ENCODE results near the gene FAM167B. TPM values are rescaled to one million over a fixed set of nuclear protein-coding genes. Genes with fewer than 3 reads are reported as not detected.
"Not testable (repeated sequence)": the region's sequence is repeated elsewhere in the genome, so short reads cannot be mapped to it uniquely, and the experiment has no call there.

The FAM167B gene
- total RNA-seq, 2 donors from 2014 or later, result 4.9 TPM; not detected in 1

GRCh38 chr1:32255072-32256071, 8.3 kb downstream of the FAM167B start:
- H3K27me3 ChIP-seq, result no peaks in the 10 kb centered on the region
- DNase-seq, result no peak
- H3K4me1 ChIP-seq, result peaks cover 4% of the 10 kb centered on the region
- TF ChIP-seq, protein P1, sequence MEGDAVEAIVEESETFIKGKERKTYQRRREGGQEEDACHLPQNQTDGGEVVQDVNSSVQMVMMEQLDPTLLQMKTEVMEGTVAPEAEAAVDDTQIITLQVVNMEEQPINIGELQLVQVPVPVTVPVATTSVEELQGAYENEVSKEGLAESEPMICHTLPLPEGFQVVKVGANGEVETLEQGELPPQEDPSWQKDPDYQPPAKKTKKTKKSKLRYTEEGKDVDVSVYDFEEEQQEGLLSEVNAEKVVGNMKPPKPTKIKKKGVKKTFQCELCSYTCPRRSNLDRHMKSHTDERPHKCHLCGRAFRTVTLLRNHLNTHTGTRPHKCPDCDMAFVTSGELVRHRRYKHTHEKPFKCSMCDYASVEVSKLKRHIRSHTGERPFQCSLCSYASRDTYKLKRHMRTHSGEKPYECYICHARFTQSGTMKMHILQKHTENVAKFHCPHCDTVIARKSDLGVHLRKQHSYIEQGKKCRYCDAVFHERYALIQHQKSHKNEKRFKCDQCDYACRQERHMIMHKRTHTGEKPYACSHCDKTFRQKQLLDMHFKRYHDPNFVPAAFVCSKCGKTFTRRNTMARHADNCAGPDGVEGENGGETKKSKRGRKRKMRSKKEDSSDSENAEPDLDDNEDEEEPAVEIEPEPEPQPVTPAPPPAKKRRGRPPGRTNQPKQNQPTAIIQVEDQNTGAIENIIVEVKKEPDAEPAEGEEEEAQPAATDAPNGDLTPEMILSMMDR (IDR thresholded peaks at IDR 0.05), result no peak
- intact Hi-C loops (cut with DNase I), result no loop called here
- H3K9me3 ChIP-seq, result no peaks in the 10 kb centered on the region
- ATAC-seq, result no peak
- WGBS, 2 donors, result 49 to 62% methylated on average over 10 of the region's 10 CpGs
- H3K27ac ChIP-seq, result no peak overlapping the region
- H3K36me3 ChIP-seq (replicated peaks in 1 of 2; ENCODE audit: insufficient read depth in 1 of 2, low read depth in 2 of 2), result no peaks in the 10 kb centered on the region
- H3K4me3 ChIP-seq, result no peak overlapping the region

DNA sequence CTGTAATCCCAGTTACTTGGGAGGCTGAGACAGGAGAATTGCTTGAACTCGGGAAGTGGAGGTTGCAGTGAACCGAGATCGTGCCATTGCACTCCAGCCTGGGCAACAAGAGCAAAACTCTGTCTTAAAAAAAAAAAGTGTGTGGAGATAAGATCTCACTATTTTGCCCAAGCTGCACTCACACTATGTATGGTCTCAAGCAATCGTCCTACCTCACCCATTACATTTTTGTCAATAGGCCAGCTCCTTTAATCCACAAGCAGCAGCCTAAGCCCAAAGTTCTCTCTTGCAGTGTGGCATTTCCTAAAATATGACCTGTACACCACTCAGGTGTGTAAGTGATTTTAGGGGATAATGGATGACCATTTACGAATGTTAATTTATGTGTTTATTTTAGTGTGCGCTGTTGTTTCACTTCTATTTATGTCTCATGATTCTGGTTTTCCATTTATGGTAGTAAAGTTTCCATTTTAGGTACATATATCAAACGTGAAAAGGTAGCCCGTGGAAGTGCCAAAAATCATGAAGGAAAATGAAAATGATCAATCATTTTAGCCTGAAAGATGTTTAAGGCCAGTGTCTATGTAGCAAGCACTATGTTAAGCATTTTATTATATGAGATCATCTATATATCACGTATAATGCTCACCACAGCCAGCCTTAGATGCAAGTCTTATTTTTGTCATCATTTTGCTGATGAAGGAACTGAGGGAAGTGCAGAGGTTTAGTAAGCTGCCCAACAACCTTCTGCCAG, 9.6 kb downstream of the FAM167B start:
- no peaks in the 10 kb centered on the region for H3K27me3 ChIP-seq
- no peak overlapping the region for H3K27ac ChIP-seq
- H3K9me3 ChIP-seq, result no peaks in the 10 kb centered on the region
- WGBS, 2 donors, result 74 to 75% methylated on average over 9 of the region's 9 CpGs
- DNase-seq (no peak), ATAC-seq (no peak)
- no peaks in the 10 kb centered on the region for H3K4me1 ChIP-seq
- TF ChIP-seq POLR2A (IDR thresholded peaks at IDR 0.05), result no peak
- TF ChIP-seq, protein P1 (IDR thresholded peaks at IDR 0.05), result no peak
- no peaks in the 10 kb centered on the region for H3K36me3 ChIP-seq (replicated peaks in 1 of 2; ENCODE audit: insufficient read depth in 1 of 2, low read depth in 2 of 2)
- no peak overlapping the region for H3K4me3 ChIP-seq
- intact Hi-C loops (cut with DNase I), result no loop called here

DNA sequence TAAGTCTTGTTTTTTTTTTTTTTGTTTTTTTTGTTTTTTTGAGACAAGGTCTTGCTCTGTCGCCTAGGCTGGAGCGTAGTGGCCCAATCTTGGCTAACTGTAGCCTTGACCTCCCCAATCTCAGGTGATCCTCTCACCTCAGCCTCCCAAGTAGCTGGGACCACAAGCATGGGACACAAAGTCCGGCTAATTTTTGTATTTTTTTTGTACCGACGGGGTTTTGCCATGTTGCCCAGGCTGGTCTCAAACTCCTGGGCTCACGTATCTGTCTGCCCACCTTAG, 10.1 kb downstream of the FAM167B start:
- Histone ChIP-seq H3K4me3 (no peak overlapping the region), H3K27ac (no peak overlapping the region), H3K36me3 (replicated peaks in 1 of 2; ENCODE audit: insufficient read depth in 1 of 2, low read depth in 2 of 2) (no peaks in the 10 kb centered on the region), H3K9me3 (no peaks in the 10 kb centered on the region), H3K27me3 (no peaks in the 10 kb centered on the region), H3K4me1 (no peaks in the 10 kb centered on the region)
- 83 to 84% methylated on average over 6 of the region's 6 CpGs for WGBS, 2 donors
- TF ChIP-seq, protein P1 (IDR thresholded peaks at IDR 0.05), result no peak
- no peak for TF ChIP-seq POLR2A (IDR thresholded peaks at IDR 0.05)
- DNase-seq (no peak), ATAC-seq (no peak)
- intact Hi-C loops (cut with DNase I), result no loop called here

DNA sequence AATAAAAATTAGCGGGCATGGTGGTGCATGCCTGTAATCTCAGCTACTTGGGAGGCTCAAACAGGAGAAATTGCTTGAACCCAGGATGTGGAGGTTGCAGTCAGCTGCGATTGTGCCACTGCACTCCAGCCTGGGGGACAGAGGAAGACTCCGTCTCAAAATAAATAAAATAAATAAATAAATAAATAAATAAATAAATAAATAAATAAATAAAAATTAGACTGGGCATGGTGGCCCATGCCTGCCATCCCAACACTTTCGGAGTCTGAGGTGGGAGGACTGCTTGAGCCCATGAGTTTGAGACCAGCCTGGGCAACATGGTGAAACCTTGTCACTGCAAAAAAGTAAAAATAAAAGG, 16.2 kb downstream of the FAM167B start:
- intact Hi-C loops (cut with DNase I); H3K27ac ChIP-seq; H3K4me3 ChIP-seq; H3K36me3 ChIP-seq (replicated peaks in 1 of 2; ENCODE audit: insufficient read depth in 1 of 2, low read depth in 2 of 2); H3K4me1 ChIP-seq; DNase-seq; ATAC-seq; H3K27me3 ChIP-seq; H3K9me3 ChIP-seq: not testable (repeated sequence)
- 95 to 96% methylated on average over 4 of the region's 4 CpGs for WGBS, 2 donors

- TF ChIP-seq POLR2A (IDR thresholded peaks at IDR 0.05), result no peak
- TF ChIP-seq, protein P1 (IDR thresholded peaks at IDR 0.05), result no peak
- Histone ChIP-seq H3K4me1 (no peaks in the 10 kb centered on the region), H3K27me3 (no peaks in the 10 kb centered on the region), H3K9me3 (no peaks in the 10 kb centered on the region), H3K4me3 (no peak overlapping the region), H3K36me3 (replicated peaks in 1 of 2; ENCODE audit: insufficient read depth in 1 of 2, low read depth in 2 of 2) (no peaks in the 10 kb centered on the region), H3K27ac (no peak overlapping the region)
- DNase-seq (no peak), ATAC-seq (no peak)
- WGBS, 2 donors, result 89 to 91% methylated on average over 4 of the region's 4 CpGs
- intact Hi-C loops (cut with DNase I), result no loop called here
These were observed 16.7 kb downstream of the FAM167B start for GRCh38 chr1:32263744-32264143.

Measured in body of pancreas (tissue), 4 donors.